MM.1S (cell line): ENCODE measurements around the gene PLSCR3.

Experiments
- DNase-seq: peaks from one replicate; pipeline ENCODE4 v3.0.0-alpha.2; 2015
- H2AFZ ChIP-seq: fragments of 300-600 bp; sonication (generic); 2 replicates; pipeline ENCODE4 v1.6.0; 2016; ENCODE audit warnings: antibody characterized with exemption, low read length
- H3F3A ChIP-seq: fragments of 300-600 bp; sonication (generic); 2 replicates; pipeline ENCODE4 v1.6.1; 2016; ENCODE audit warnings: mild to moderate bottlenecking, antibody characterized with exemption, low read length, moderate library complexity, mixed read lengths; ENCODE audit not compliant: insufficient read depth
- H3K27ac ChIP-seq: fragments of 300-600 bp; sonication (generic); 2 replicates; pipeline ENCODE4 v1.5.1; 2016; ENCODE audit warnings: mild to moderate bottlenecking, low read length
- H3K27me3 ChIP-seq: fragments of 300-600 bp; sonication (generic); replicated peaks from 2 replicates; pipeline ENCODE4 v1.6.0; 2016; ENCODE audit warnings: low read length; ENCODE audit not compliant: insufficient read depth
- H3K36me3 ChIP-seq: fragments of 300-600 bp; sonication (generic); replicated peaks from 2 replicates; pipeline ENCODE4 v1.6.1; 2016; ENCODE audit warnings: mild to moderate bottlenecking, low read length, mixed read lengths; ENCODE audit not compliant: insufficient read depth
- H3K4me1 ChIP-seq: fragments of 300-600 bp; sonication (generic); 2 replicates; pipeline ENCODE4 v1.6.1; 2016; ENCODE audit warnings: low read length, mixed read lengths
- H3K4me2 ChIP-seq: fragments of 300-600 bp; sonication (generic); 2 replicates; pipeline ENCODE4 v1.6.0; 2016; ENCODE audit warnings: low read depth, low read length
- H3K4me3 ChIP-seq: fragments of 300-600 bp; sonication (generic); 2 replicates; pipeline ENCODE4 v1.5.1; 2016; ENCODE audit warnings: low read length, mixed read lengths
- H3K79me2 ChIP-seq: fragments of 300-600 bp; sonication (generic); 2 replicates; pipeline ENCODE4 v1.6.1; 2016; ENCODE audit warnings: mixed run types, low read length, mixed read lengths
- H3K9ac ChIP-seq: fragments of 300-600 bp; sonication (generic); 2 replicates; pipeline ENCODE4 v1.6.1; 2016; ENCODE audit warnings: low read length, mixed read lengths
- H3K9me2 ChIP-seq: fragments of 300-600 bp; sonication (generic); replicated peaks from 2 replicates; pipeline ENCODE4 v1.6.1; 2016; ENCODE audit warnings: mild to moderate bottlenecking, low read length, mixed read lengths; ENCODE audit not compliant: insufficient read depth
- H3K9me3 ChIP-seq: fragments of 300-600 bp; sonication (generic); replicated peaks from 2 replicates; pipeline ENCODE4 v1.6.1; 2016; ENCODE audit warnings: mild to moderate bottlenecking, low read length, mixed read lengths; ENCODE audit not compliant: insufficient read depth
- H4K20me1 ChIP-seq: fragments of 300-600 bp; sonication (generic); 2 replicates; pipeline ENCODE4 v1.6.1; 2016; ENCODE audit warnings: mild to moderate bottlenecking, low read length, moderate library complexity, mixed read lengths; ENCODE audit not compliant: insufficient read depth
- EZH2 ChIP-seq: fragments of 300-600 bp; sonication (generic); optimal IDR thresholded peaks from 2 replicates; pipeline ENCODE3; 2017; ENCODE audit warnings: low read depth, mild to moderate bottlenecking, antibody characterized with exemption, low read length, mixed read lengths
- EZH2phosphoT487 ChIP-seq: fragments of 300-600 bp; sonication (generic); IDR thresholded peaks from 2 replicates; pipeline ENCODE4 v1.6.1; 2018; ENCODE audit warnings: antibody characterized with exemption, low read length
- TF ChIP-seq, protein P1 (sequence below): fragments of 300-600 bp; sonication (generic); IDR thresholded peaks from 2 replicates; pipeline ENCODE4 v1.5.1; 2016; ENCODE audit warnings: antibody characterized with exemption, low read length, mixed read lengths

PLSCR3 gene

DNA sequence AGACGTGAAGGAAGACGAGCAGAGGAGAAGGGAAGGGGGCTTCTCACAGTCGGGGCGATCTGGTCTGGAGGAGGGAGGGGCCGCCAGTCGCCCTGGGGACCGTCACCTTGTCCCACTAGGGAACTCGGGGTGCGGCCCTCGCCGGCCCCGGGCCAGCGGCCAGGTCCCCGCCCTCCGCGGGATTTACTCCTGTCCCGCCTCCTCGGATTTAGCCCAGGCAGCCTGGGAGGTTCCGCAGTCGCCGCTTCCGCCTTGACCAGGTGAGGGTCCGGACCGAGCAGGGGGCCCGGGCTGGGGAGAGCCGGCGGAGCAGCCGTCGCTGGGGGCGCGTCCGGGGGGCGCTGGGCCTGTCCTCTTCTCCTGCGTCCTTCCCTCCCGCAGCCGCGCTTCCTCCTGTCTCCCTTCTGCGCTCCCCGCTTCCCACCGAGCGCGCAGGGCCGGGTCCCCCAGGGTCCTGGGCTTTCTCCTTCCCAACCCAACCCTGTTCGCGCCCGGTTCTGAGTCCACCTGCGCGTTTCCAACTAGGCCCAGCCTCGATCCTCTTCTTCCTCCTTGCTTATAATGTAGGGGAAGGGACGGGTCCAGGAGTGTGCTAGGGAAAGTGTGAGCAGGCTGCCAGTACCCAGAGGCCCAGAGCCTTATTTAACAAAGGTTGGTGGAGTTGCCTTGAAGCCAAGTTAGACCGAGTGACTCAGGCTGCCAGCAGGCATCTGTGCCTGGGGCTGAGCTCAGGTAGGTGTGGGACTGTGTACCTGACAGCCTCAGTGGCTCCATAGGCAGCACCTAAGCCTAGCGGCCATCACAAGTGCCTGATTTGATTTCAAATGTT lies 13.3 kb downstream of the PLSCR3 start, which contains the start of gene TNK1:
Gene TNK1 (plus strand): TSS at position 235 of the 829 bp plus-strand sequence. CDS start 1,838 bp downstream, outside the sequence.
- Histone ChIP-seq H4K20me1 (no peaks in the 10 kb centered on the region), H3K27ac (no peak within 1 kb of the TSS), H3K9me2 (no peaks in the 10 kb centered on the region), H3K79me2 (no peaks in the 10 kb centered on the region), H2AFZ (no peak within 1 kb of the TSS), H3K36me3 (no peaks in the 10 kb centered on the region), H3F3A (no peaks in the 10 kb centered on the region), H3K9me3 (no peaks in the 10 kb centered on the region), H3K9ac (no peak within 1 kb of the TSS), H3K27me3 (peaks cover 51% of the 10 kb centered on the region), H3K4me1 (peaks cover 4% of the 10 kb centered on the region; the same call in 1 of the 2 replicates), H3K4me3 (no peak within 1 kb of the TSS), H3K4me2 (no peak within 1 kb of the TSS)
- no peak for DNase-seq
- no peak for TF ChIP-seq EZH2
- TF ChIP-seq, protein P1, sequence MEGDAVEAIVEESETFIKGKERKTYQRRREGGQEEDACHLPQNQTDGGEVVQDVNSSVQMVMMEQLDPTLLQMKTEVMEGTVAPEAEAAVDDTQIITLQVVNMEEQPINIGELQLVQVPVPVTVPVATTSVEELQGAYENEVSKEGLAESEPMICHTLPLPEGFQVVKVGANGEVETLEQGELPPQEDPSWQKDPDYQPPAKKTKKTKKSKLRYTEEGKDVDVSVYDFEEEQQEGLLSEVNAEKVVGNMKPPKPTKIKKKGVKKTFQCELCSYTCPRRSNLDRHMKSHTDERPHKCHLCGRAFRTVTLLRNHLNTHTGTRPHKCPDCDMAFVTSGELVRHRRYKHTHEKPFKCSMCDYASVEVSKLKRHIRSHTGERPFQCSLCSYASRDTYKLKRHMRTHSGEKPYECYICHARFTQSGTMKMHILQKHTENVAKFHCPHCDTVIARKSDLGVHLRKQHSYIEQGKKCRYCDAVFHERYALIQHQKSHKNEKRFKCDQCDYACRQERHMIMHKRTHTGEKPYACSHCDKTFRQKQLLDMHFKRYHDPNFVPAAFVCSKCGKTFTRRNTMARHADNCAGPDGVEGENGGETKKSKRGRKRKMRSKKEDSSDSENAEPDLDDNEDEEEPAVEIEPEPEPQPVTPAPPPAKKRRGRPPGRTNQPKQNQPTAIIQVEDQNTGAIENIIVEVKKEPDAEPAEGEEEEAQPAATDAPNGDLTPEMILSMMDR, result no peak
- no peak for TF ChIP-seq EZH2phosphoT487

DNA sequence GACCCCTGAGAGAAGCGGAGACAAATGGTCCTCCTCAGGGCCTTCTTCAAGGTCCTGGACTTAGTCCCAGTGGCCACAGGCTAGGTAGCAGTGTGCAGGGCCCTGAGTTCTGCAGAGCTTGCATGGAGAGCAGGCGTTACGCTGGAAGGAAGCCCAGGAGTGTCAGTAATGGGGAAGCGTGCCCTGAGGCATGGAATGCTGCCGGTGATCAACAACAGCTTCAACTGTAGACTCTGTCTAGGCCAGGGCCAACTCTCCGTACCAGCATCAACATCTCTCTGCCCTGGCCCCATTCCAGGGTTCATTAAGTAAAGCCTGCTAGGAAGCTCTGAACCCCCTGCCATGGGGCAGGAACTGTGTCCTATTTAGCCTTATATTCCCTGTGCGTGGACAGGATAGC lies 14.0 kb downstream of the PLSCR3 start:
- H2AFZ ChIP-seq, result no peak overlapping the region
- no peak overlapping the region for H3K4me2 ChIP-seq

DNA sequence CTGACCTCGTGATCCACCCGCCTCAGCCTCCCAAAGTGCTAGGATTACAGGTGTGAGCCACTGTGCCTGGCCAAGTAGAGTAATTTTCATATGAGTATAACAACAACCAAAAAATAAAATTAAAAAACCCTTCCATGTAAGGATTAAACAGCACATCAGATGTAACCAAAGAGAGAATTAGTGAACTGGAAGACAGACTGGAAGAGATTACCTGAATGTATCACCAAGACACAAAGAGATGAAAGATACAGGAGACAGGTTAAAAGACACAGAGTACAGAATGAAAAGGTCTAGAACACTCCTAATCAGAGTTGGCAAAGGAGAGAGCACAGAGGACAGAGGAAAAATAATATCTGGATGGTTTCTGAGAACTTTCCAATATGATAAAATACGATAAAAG lies 15.2 kb downstream of the PLSCR3 start:
- Histone ChIP-seq H3K36me3 (no peaks in the 10 kb centered on the region), H3K27ac (no peak overlapping the region), H2AFZ (no peak overlapping the region), H3K79me2 (no peaks in the 10 kb centered on the region), H3K9me2 (no peaks in the 10 kb centered on the region), H3K4me2 (no peak overlapping the region), H3F3A (no peaks in the 10 kb centered on the region), H3K9ac (no peak overlapping the region), H3K9me3 (no peaks in the 10 kb centered on the region), H4K20me1 (no peaks in the 10 kb centered on the region), H3K4me1 (peaks cover 7% of the 10 kb centered on the region; the same call in 1 of the 2 replicates), H3K4me3 (no peak overlapping the region), H3K27me3 (peaks cover 51% of the 10 kb centered on the region)
- TF ChIP-seq, protein P1, result no peak
- TF ChIP-seq EZH2 (no peak), EZH2phosphoT487 (no peak)
- no peak for DNase-seq

More for the DNA sequence above, 14.0 kb downstream of the PLSCR3 start:
- H3K9me3 ChIP-seq, result no peaks in the 10 kb centered on the region
- no peaks in the 10 kb centered on the region for H3K79me2 ChIP-seq
- peaks cover 51% of the 10 kb centered on the region for H3K27me3 ChIP-seq
- no peak overlapping the region for H3K27ac ChIP-seq
- DNase-seq, result no peak
- no peak overlapping the region for H3K9ac ChIP-seq
- no peaks in the 10 kb centered on the region for H3K36me3 ChIP-seq
- H3F3A ChIP-seq, result no peaks in the 10 kb centered on the region
- H4K20me1 ChIP-seq, result no peaks in the 10 kb centered on the region
- H3K4me3 ChIP-seq, result no peak overlapping the region
- peaks cover 4% of the 10 kb centered on the region; the same call in 1 of the 2 replicates for H3K4me1 ChIP-seq
- no peaks in the 10 kb centered on the region for H3K9me2 ChIP-seq
- no peak for TF ChIP-seq EZH2
- TF ChIP-seq, protein P1, result no peak
- TF ChIP-seq EZH2phosphoT487, result no peak
